GM18907 (cell line): ENCODE measurements around the gene CTDNEP1.

Source experiments
- ATAC-seq: cut with Tn5 transposase; IDR thresholded peaks from one replicate; pipeline ENCODE4 v1.9.1; 2021; ENCODE audit warnings: mild to moderate bottlenecking, moderate library complexity; ENCODE audit not compliant: unreplicated experiment

The CTDNEP1 gene

DNA sequence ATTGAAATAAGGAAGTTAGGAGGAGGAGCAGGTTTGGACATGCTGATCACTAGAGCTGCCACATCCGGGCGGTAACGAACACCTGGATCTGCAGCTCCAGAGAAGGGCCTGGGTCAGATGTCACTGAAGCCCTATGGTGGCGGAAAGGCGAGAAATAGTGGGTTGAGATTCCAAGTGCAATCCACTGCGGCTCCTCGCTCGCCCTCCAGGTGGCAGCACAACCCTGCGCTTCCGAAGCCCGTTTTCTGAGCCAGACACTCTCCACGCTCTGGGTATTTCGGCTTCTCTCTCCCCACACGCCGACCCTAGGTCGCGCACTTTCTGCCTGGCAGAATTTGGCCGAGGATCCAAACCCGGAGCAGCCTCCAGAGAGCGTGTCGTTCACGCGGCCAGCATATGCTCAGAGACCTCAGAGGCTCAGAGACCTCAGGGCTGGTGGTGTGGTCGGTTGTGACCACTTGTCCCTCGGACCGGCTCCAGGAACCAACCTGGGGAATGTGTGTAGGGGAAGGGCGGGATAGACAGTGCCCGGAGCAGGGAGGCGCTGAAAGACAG is 29.1 kb upstream of the CTDNEP1 start:
- peak; percentile 61 for ATAC-seq

DNA sequence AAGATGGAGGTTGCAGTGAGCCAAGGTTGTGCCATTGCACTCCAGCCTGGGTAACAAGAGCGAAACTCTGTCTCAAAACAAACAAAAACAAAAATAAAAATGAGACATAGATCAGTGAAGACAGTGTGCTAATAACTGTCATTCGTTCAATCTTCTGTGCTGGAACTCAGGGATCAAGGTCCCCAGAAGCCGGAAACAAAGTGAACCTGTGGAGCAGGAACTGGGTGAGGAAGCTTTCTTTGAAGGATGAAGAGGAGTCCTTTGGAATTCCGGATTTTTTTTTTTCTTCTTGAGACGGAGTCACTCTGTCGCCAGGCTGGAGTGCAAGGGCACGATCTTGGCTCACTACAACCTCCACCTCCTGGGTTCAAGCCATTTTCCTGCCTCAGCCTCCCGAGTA is 27.9 kb upstream of the CTDNEP1 start:
- no peak for ATAC-seq

DNA sequence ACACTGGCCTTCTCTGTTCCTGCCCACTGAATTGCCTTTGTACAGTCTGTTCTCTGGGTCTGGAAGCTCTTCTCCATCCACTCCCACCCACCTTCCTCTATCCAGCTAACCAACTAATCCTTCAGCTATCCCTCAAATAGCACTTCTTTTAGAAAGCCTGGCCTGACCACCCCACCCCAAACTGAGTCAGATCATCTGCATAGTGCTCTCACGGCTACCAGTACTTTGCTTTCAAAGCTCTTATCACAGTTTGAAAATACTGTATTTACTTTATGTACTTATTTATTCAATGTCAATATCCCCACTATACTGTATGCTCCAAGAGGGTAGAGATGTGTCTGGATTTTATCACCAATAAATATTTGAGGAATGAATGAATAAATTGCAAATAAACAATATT is 15.2 kb upstream of the CTDNEP1 start:
- ATAC-seq, result no peak

DNA sequence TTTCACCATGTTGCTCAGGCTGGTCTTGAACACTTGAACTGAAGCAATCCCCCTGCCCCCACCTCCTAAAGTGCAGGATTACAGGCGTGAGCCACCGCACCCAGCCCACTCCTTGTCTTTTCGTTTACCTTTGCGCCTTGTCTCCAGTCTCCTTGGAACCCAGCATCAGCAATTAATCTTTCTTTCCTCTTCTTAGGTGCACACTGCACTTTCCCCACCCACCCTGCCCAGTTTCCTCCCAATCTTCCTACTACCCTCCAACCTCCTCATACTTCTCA is 12.2 kb upstream of the CTDNEP1 start:
- ATAC-seq, result no peak

DNA sequence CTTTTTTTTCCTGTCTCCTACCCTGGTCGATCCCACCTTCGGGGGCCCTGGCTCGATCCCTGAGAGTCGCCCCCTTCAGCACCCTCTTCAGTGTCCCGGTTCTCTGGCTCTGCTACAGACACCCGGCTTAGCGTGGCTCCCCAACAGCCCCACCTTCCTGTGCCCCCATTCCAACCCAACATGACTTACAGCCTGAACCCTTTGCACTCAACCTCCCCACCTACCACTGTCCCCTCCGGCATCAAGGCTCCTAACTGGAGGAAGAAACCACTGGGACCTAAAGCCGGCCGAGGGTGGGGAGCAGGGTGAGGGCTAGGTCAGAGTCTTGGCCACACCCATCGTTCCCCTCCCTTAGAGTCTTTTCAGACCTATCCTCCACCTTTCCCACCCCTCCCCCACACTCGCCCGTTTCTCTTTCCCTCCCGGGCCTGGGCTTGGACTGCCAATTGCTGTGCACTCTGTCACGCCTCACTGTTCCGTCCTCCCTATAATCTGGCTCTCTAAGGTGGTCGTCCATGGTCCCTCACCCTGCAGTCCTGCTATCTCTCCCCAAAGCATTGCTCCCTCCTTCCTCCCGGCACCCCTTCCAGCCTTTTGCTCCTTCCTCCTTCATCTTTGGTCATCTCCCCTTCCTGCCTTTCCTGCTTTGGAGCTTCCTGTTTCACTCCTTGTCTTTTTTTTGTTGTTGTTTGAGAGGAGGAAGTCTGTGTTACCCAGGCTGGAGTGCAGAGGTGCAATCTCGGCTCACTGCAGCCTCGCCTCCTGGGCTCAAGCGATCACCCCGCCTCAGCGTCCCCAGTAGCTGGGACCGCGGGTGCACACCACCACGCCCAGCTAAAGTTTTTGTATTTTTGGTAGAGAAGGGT is 11.6 kb upstream of the CTDNEP1 start:
- no peak for ATAC-seq

DNA sequence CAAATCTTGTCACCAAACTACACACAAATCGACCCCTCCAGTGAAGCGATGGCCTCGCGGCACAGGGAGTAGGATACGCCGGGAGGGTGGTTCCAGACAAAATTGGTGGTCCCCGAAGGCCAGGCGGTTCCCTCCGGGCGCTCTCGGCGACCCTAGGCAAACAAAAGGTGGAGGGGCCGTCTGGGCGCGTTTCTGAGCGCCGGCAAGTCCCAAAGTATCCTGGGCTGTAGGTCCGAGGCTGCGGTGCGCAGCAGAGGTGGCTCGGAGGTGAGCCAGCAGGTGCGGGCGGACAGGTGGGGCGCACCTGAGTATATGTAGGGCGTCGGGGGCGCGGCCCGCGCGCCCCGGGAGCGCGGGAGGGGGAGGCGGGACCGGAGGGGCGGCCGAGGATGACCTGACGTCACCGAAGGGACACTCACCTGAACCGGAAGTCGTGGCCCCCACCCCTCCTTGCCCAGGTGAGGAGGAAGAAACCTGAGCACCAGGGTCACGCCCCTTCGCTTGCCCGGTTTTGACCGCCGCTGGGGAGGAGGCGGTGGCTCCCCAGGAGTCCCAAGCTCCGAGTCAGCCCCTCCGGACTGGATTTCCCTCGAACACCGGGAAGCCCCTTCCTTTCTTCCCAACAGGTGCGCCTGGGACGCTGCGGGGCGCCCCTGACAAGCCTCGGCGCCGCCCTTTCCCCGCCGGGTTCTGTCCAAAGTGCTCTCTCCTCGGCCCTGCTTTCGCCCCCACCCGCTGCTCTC is 10.8 kb upstream of the CTDNEP1 start, which contains the start of gene CLDN7:
CLDN7 (minus strand) TSS at position 287 of the 743 bp plus-strand sequence. CDS start 435 bp downstream, outside the sequence.
- no peak for ATAC-seq

DNA sequence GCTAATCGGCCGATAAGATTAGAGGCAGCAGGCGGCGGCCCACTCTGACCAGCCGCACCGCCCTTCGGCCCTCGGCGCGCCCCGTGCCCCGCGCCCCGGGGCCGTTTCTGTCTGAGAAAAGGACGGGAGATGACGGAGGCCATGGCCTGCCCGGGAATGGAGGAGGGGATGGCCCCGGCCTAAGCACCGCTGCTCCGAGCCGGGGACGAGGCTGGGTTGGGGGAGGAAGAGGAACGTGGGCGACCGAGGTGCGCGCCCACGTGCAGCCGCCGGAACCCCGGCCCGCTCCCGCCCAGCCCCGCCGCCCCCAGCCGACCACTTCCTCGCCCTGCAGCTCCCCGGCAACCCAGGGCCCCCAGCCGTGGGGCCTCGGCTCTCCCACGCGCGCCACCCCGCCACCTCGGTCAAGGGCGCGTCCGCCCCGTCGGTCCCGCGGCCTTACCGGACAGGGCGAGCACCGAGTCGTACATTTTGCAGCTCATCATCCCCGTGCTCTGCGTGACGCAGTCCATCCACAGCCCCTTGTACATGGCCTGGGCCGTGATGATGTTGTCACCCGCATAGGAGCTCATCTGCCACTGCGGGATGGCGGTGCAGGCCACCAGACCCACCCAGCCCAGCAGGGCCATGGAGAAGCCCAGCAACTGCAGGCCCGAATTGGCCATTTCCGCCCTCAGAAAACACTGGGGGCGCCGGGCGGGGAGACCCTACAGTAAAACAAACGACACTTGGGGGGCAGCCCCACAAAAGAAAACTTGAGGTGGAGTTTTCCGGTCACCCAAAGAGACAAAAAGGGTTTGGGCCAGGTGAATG is 10.1 kb upstream of the CTDNEP1 start:
- ATAC-seq, result no peak

DNA sequence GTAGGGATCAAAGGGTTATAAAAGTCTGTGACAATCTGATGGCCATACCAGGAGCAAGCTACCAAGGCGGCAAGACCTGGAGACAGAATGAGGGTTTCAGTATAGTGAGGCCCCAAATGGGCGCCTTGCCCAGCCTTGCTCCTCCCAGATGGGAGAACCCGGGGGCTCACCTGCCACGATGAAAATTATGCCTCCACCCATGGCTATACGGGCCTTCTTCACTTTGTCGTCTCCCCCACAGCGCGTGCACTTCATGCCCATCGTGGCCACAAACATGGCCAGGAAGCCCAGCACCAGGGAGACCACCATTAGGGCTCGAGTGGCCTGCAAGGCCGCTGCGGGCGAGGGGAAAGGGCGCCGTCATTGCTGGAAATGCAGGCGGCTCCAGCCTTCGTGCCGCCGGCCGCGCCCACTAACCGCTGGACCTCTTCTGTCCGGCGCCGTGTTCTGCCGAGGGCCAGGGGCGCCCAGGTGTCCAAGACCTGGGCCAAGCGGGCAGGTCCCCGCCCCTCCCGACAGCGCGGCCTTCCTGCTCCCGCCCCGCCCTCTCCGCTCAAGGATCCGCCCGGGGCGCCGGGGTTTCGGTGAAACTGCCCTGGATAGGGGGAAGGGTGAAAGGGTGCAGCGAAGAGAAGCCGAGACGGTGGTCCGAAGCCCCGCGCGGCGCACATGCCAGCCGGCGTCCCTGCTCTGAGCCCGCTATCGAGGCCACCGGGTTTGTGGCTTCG is 9.3 kb upstream of the CTDNEP1 start:
- ATAC-seq, result no peak

DNA sequence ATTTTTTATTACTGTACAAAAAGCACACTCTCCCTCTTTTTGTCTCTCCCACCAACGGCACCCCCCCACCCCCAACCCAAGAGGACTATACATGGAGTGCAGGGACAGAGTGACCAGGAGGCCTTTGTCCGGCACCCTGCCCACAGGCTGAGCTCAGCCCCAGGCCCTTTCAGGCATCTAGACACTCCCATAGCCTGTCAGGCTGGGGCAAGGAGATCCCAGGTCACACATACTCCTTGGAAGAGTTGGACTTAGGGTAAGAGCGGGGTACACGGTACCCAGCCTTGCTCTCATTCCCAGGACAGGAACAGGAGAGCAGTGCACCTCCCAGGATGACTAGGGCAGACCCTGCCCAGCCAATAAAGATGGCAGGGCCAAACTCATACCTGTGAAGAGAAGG is 8.6 kb upstream of the CTDNEP1 start:
- no peak for ATAC-seq

DNA sequence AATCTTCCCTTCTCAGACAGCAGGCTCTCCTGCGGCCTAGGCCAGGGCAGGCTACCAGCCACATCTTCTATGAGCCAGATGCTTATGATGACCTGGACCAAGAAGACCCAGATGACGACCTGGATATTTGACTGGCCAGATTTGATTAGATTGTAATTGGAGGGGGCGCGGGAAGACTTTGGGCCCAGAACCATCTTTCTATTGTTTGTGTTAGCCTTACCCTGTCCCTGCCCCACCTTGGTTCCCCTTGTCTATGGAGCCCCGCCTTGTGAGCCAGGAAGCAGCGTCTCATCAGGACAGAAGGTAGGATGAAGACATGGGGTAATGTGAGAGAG is 8.0 kb upstream of the CTDNEP1 start:
- ATAC-seq, result no peak

DNA sequence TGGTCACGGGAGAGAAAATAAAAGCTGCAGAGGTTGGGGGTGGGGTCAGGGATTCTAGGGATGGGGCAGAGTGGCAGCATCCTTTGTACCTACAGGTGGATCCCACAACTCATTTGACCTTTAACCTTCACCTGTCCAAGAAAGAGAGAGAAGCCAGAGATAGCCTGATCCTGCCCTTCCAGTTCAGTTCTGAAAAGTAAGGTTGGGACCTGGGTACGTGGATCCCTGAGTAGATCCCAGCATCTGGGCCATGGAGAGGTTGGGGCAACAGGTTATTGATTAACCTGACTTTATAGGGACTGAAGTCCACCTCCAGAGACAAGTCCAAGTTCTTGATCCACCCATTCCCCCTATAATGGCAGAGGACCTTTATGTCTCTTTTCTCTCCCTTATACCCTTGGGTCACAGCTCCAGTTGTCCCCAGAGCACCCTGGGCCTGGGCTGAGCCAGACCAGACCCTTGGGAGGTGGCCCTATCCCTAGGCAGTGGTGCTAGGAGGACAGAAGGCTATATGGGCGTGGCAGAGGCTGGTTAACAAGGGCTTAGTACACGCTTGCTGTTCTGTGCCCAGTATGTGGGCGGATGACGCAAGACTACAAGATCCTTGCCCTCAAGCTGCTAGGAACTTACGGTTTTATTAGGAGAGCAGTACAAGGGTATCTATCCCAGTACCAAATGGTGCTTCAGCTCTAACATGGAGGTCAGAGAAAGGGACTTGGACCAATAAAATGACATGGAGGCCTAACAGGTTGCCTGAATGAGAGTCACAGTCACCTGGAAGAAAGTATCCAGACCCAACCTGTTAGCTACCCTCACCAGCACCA is 7.4 kb upstream of the CTDNEP1 start:
- no peak for ATAC-seq

DNA sequence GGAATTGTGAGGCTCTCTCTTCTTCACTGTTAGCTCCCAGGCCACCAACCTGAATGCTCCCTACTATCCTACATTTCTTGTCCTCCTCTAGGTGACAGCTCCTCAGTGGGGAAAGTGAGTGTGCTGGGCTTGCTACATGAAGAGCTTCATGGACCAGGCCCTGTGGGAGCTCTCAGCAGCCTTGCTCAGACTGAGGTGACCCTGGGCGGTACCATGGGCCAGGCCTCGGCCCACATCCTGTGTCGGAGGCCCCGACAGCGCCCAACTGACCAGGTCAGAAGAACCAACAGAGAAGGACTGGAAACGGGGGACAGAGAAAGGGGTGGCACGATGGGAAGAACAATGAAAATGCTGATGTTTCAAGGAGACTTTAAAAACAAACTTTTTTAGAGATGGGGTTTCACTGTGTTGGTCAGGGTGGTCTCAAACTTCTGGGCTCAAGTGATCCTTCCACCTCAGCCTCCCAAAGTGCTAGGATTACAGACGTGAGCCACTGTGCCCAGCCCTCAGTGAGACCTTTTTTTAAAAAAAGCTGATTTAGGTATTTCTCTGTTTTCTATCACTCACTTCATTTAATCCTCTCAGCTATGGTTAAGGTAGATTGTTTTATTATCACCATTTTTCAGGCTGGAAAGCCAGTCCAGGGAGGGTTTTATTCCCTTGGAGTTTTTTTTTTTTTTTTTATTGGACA is 5.4 kb upstream of the CTDNEP1 start:
- ATAC-seq, result no peak

DNA sequence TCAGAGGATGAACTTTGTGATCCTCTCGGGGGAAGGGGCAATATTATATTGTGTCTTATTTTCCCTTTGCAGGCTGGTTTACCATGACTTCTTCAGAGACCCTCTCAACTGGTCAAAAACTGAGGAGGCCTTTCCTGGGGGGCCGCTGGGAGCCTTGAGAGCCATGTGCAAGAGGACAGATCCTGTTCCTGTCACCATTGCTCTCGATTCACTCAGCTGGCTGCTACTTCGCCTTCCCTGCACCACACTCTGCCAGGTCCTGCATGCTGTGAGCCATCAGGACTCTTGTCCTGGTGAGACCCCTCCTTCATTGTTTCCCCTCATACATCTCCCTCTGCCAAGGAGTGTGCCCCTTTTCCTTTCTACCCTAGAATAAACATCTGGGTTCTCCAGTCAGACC is 3.0 kb upstream of the CTDNEP1 start:
- no peak for ATAC-seq

DNA sequence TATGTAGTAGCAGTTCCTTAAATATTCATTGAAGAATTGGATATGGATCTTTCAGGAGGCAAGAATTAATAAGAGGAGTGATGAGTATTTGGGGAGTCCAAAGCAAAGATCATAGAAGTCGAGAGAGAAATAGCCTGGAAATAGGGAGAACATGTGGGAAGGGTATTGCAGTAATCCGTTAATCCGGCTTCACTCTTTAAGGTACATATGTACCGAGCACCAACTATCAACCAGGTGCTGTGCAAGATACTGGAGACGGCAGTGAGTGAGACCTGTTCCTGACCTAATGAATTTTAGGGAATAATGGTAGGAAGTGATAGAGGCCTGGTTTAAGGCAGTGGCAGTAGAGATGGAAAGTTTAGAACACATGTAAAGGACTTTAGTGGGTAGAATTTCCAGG is 1.5 kb upstream of the CTDNEP1 start:
- ATAC-seq, result no peak

DNA sequence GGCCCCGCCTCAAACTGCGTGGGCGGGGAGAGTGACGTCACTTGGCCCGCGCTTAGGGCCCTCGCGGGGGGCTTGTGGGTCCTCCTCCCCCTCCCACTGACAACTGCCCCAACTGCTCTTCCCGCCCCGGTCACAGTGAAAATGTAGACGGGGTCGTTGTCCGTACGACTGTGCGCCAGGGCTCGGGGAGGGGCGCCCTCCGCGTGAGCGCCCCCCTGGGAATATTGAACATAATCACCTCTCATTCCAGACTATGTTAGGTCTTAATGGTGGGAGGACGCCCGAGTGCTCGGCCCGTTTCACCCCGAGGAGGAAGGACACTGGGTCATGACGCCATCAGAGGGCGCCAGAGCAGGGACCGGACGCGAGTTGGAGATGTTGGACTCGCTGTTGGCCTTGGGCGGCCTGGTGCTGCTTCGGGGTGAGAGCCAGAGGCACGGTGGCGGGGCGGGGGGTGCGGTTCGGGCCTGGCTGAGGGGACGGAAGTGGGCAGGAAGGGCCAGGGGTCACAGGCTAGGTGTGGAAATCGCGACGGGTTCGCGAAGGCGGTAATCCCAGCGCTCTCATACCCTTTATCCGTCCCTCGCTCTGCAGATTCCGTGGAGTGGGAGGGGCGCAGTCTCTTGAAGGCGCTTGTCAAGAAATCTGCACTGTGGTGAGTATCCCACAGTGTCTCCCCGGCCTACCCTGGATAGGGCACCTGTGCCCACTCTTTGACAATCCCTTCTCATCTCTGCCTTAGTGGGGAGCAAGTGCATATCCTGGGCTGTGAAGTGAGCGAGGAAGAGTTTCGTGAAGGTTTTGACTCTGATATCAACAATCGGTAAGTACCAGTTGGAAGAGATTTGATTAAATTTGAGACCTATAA is 876 bp upstream of the CTDNEP1 start, which contains the start of gene ELP5:
ELP5 (plus strand) TSS at position 40 of the 868 bp plus-strand sequence; CDS start at position 376, 336 bp downstream.
- peak; percentile 60 for ATAC-seq

DNA sequence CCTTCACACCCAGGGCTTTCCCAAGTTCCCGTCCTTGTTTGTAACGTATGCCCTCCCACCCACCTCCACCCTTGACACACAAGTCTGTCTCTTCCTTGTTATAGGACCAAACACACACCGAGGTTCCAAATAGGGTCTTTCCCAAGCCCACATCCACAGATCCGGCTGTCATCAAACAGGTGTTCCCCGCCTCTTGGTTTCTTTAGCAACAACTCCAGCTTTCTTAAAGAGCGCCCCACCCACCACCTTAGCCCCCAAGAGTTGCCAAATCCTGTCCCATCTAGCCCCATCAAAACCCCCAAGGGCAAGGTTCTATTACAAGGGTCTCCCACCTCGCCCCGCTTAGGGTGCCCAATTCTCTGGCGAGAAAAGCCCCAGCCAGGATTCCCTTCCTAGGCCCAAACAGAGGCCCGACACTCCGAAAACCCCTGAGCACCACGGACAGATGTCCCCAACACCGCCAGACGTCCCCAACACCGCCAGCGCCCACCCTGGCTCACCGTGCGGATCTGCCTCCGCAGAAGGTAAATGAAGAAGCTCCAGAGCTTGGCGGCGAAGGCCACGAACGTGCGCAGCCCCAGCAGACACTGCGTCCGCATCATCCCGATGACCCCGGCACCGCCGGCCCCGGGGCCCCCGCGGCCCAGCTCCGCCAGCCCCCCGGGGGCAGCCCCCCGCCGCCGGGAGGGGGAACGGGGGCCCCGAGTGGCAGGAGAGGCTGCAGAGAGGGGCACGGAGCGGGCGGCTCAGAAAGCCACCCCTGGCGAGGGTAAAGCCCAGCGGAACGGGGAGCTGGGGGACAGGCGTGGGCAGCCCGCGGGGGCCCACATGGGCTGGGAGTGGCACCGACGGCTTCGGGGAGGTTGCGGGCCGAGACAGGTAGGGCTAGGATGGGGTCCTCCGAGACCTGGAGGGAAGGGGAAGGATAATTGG is 573 bp downstream of the CTDNEP1 start:
- no peak for ATAC-seq

DNA sequence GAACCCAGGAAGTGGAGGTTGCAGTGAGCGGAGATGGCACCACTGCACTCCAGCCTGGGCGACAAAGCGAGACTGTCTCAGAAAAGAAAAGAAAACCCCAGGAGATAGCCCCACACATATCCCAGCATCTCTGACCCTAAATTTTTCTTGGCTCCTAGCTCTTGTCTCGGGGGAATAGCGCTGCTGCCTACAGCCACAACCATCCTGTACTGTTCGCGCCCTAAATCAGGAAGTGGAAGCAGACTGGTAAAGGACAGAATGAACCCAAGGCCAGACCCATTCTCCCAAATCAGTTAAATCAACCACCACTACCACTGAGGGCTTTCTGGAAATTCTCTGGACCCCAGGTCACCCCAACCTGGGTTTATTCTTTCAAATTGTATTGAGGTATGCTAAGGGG is 1.7 kb downstream of the CTDNEP1 start:
- ATAC-seq, result no peak
